ENCODE data around the gene KLHL11. TPM values are rescaled to one million over a fixed set of nuclear protein-coding genes. Genes with fewer than 3 reads are reported as not detected.
"Not testable (repeated sequence)": the region's sequence is repeated elsewhere in the genome, so short reads cannot be mapped to it uniquely, and the experiment has no call there.

Gene KLHL11
- total and polyA plus RNA-seq, 11 donors = 1.1 to 5.9 (median 3.4) TPM

DNA sequence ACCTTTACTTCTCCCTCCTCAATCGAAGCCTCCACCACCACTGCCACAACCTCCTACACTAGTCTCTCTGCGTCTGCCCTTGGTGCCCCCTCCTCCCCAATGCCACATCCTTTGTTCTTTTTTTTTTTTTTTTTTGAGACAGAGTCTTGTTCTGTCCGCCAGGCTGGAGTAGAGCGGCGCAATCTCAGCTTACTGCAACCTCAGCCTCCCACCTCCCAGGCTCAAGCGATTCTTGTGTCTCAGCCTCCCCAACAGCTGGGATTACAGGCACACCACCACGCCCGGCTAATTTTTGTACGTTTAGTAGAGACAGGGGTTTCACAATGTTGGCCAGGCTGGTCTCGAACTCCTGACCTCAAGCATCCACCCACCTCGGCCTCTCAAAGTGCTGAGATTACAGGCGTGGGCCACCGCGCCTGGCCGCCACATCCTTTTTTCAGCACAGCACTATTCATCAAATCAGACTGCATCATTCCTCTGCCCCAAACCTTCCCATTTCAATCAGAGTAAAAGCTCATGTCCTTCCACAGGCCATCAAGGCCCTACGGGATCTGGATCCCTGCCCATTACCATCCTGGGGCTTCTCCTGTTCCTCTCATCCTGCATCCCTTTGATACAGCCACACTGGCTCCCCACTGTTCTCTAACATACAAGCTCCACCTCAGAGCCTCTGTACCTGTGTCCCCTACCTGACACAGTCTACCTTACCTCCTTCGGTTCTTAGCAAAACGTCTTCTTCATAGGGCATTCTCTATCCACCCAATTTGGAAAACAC, 2.0 kb downstream of the KLHL11 start:
- no peak overlapping the region for H3K27ac ChIP-seq
- no peaks in the 10 kb centered on the region for H3K27me3 ChIP-seq
- peaks cover 0 to 20% (median 17%) of the 10 kb centered on the region in 9 donors for H3K36me3 ChIP-seq
- intact Hi-C loops (cut with DNase I) = no loop called here
- peaks cover 0 to 52% (median 32%) of the 10 kb centered on the region in 12 donors for H3K4me1 ChIP-seq
- H3K9me3 ChIP-seq = no peaks in the 10 kb centered on the region
- 73 to 82% (median 76%) methylated on average over 18 of the region's 18 CpGs for WGBS, 4 donors
- DNase-seq (no peak), ATAC-seq (no peak)
- H3K4me3 ChIP-seq = peak overlapping the region in 9 of 12 donors; percentile 77 to 100 (median 96)
- TF ChIP-seq, protein P1, sequence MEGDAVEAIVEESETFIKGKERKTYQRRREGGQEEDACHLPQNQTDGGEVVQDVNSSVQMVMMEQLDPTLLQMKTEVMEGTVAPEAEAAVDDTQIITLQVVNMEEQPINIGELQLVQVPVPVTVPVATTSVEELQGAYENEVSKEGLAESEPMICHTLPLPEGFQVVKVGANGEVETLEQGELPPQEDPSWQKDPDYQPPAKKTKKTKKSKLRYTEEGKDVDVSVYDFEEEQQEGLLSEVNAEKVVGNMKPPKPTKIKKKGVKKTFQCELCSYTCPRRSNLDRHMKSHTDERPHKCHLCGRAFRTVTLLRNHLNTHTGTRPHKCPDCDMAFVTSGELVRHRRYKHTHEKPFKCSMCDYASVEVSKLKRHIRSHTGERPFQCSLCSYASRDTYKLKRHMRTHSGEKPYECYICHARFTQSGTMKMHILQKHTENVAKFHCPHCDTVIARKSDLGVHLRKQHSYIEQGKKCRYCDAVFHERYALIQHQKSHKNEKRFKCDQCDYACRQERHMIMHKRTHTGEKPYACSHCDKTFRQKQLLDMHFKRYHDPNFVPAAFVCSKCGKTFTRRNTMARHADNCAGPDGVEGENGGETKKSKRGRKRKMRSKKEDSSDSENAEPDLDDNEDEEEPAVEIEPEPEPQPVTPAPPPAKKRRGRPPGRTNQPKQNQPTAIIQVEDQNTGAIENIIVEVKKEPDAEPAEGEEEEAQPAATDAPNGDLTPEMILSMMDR (IDR thresholded peaks at IDR 0.05) = no peak
- TF ChIP-seq POLR2A (IDR thresholded peaks at IDR 0.05) = no peak

DNA sequence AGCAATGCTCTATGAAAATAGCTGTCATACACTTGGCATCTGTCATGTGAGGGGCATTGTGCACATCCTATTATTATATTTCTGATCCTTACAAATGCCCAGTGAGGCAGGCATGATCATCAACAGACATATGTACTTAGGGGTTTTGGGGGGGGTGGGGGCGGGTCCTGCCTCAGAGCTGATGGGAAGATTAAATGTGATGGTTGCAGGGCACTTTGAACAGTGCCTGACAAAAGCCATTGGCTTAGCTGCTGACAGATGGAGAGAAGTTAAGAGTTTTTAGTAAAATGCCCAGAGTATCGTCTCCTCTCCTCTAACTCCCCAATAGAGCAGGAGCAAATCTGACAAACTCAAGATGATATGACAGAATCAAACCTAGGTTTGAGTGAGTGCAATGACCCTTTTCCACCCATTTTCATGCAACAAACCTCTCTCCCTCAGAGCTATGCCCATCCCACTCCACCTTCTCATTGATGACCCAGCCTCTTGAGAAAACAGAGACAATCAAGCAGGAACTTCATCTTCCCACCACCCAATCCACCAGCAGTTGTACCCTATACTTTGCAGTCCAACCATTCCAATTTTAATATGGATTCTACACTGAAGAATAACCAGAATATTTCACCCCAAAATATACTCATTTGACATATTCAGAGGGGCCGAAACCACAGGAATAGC, 4.8 kb downstream of the KLHL11 start:
- no peaks in the 10 kb centered on the region for H3K9me3 ChIP-seq
- intact Hi-C loops (cut with DNase I) = no loop called here
- H3K36me3 ChIP-seq = no peaks in the 10 kb centered on the region
- H3K4me3 ChIP-seq = no peak overlapping the region
- H3K27me3 ChIP-seq = no peaks in the 10 kb centered on the region
- peaks cover 0 to 49% (median 31%) of the 10 kb centered on the region in 12 donors for H3K4me1 ChIP-seq
- no peak for ATAC-seq
- H3K27ac ChIP-seq = no peak overlapping the region
- 64 to 76% (median 71%) methylated on average over 3 of the region's 3 CpGs for WGBS, 4 donors
- TF ChIP-seq, protein P1 (IDR thresholded peaks at IDR 0.05) = no peak
- no peak for DNase-seq

DNA sequence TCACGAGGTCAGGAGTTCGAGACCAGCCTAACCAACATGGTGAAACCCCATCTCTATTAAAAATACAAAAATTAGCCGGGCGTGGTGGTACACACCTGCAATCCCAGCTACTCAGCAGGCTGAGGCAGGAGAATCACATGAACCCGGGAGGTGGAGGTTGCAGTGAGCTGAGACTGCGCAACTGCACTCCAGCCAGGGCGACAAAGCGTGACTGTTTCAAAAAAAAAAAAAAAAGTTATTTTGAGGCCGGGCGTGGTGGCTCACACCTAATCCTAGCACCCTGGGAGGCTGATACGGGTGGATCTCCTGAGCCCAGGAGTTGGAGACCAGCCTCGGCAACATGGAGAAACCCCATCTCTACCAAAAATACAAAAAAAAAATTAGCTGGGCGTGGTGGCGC, 13.8 kb downstream of the KLHL11 start:
- H3K27ac ChIP-seq; ATAC-seq; DNase-seq; intact Hi-C loops (cut with DNase I); H3K9me3 ChIP-seq; H3K4me3 ChIP-seq; H3K27me3 ChIP-seq: not testable (repeated sequence)
- WGBS, 4 donors = 92 to 98% (median 95%) methylated on average over 13 to 14 of the region's 14 CpGs
- H3K4me1 ChIP-seq = peaks cover 0 to 21% (median 7%) of the 10 kb centered on the region in 12 donors
- H3K36me3 ChIP-seq = peaks cover 0 to 54% (median 24%) of the 10 kb centered on the region in 9 donors

DNA sequence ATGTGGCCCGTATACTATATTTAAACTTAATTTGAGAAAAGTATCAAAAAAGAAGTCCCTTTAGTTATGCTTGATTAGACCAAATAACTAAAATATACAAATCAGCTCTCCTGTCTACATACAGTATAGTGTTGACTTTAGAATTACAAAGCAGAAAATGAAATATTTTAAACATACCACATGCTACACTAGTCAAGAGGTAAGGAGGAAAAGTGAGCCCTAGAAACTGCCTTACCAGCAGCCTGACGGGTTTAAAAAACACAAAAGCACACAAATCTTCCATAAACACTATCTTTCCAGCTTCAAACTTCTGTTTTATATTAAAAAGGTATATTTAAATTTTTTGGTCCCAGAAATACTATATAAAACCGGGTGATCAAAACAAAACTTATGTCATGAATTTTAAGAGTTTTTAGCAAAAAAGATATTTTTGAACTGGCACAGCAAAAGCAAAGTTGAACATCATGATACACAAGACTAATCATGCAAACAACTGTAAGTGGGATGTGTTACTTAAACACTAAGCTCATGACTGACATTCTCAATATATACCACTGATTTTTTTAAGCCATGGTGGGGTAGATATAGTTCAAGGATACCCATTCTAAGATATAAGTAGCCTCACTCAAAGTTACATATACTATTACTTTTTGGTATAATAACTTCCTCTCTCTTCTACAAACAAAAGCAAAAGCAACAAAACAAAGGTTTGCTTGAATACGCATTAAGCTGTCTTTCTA, 15.8 kb downstream of the KLHL11 start:
- DNase-seq (no peak), ATAC-seq (no peak)
- 72 to 84% (median 75%) methylated on average over 4 of the region's 4 CpGs for WGBS, 4 donors
- intact Hi-C loops (cut with DNase I) = no loop called here
- TF ChIP-seq, protein P1 (IDR thresholded peaks at IDR 0.05) = no peak
- no peak for TF ChIP-seq POLR2A (IDR thresholded peaks at IDR 0.05)
- Histone ChIP-seq H3K9me3 (no peaks in the 10 kb centered on the region), H3K27me3 (no peaks in the 10 kb centered on the region), H3K27ac (peak overlapping the region in 3 of 12 donors; percentile 1 to 46 (median 38)), H3K4me3 (no peak overlapping the region), H3K36me3 (peaks cover 0 to 46% (median 17%) of the 10 kb centered on the region in 9 donors), H3K4me1 (peaks cover 0 to 21% (median 7%) of the 10 kb centered on the region in 12 donors)
